ENCODE data around the gene ALG5. TPM values are rescaled to one million over a fixed set of nuclear protein-coding genes. Genes with fewer than 3 reads are reported as not detected.
A peak's percentile ranks its signal among the peaks of the same experiment; 100 is the strongest.

Gene ALG5
- total RNA-seq, 2 donors from 2014 or later, result 21.8 to 21.9 TPM

- Mint-ChIP-seq H3K4me3 (peak overlapping the region; percentile 92), H3K9me3 (no peaks in the 10 kb centered on the region), H3K27me3 (ENCODE audit: insufficient read depth) (no peaks in the 10 kb centered on the region), H3K4me1 (peaks cover 13% of the 10 kb centered on the region), H3K36me3 (ENCODE audit: low read depth) (peaks cover 11% of the 10 kb centered on the region), H3K27ac (peak overlapping the region; percentile 92)
- H3K9ac ChIP-seq (ENCODE audit: extremely low read depth, low read length, poor library complexity, severe bottlenecking), result peak overlapping the region; percentile 86
- peaks cover 34% of the 10 kb centered on the region for H3K36me3 ChIP-seq (ENCODE audit: control insufficient read depth, insufficient read depth, low read length)
- no peak overlapping the region for H3K27ac ChIP-seq (ENCODE audit: low read depth, low read length)
- peak overlapping the region; percentile 92 for H3K4me3 ChIP-seq (ENCODE audit: low read length)
- no peaks in the 10 kb centered on the region for H3K27me3 ChIP-seq (ENCODE audit: control insufficient read depth, insufficient read depth, low read length, poor library complexity, severe bottlenecking)
- WGBS, 2 experiments (ENCODE audit: insufficient coverage in 1 of 2, insufficient read length in 1 of 2), result 87 to 97% methylated on average over 2 to 6 of the region's 6 CpGs
- no peak for DNase-seq
- TF ChIP-seq CTCF (conservative IDR thresholded peaks at IDR 0.05), result no peak
- H3K4me1 ChIP-seq (ENCODE audit: control insufficient read depth, insufficient read depth, low read length), result peaks cover 3% of the 10 kb centered on the region
- H3K9me3 ChIP-seq (ENCODE audit: control insufficient read depth, low read length), result no peaks in the 10 kb centered on the region
Observed at GRCh38 chr13:36997716-36998427, 1.3 kb downstream of the ALG5 start.

GRCh38 chr13:36992362-36992761, 6.8 kb downstream of the ALG5 start:
- Mint-ChIP-seq H3K4me1 (no peaks in the 10 kb centered on the region), H3K27me3 (ENCODE audit: insufficient read depth) (no peaks in the 10 kb centered on the region), H3K36me3 (ENCODE audit: low read depth) (peaks cover 59% of the 10 kb centered on the region), H3K4me3 (no peak overlapping the region), H3K27ac (no peak overlapping the region), H3K9me3 (no peaks in the 10 kb centered on the region)
- no peak for TF ChIP-seq CTCF (conservative IDR thresholded peaks at IDR 0.05)
- Histone ChIP-seq H3K27ac (ENCODE audit: low read depth, low read length) (no peak overlapping the region), H3K4me3 (ENCODE audit: low read length) (no peak overlapping the region), H3K9ac (ENCODE audit: extremely low read depth, low read length, poor library complexity, severe bottlenecking) (no peak overlapping the region), H3K36me3 (ENCODE audit: control insufficient read depth, insufficient read depth, low read length) (peaks cover 84% of the 10 kb centered on the region), H3K27me3 (ENCODE audit: control insufficient read depth, insufficient read depth, low read length, poor library complexity, severe bottlenecking) (no peaks in the 10 kb centered on the region), H3K4me1 (ENCODE audit: control insufficient read depth, insufficient read depth, low read length) (no peaks in the 10 kb centered on the region), H3K9me3 (ENCODE audit: control insufficient read depth, low read length) (no peaks in the 10 kb centered on the region)
- 89 to 100% methylated on average over 1 to 4 of the region's 4 CpGs for whole genome bisulfite sequencing, 2 experiments (ENCODE audit: insufficient coverage in 1 of 2, insufficient read length in 1 of 2)
- DNase-seq, result no peak

- H3K4me3 ChIP-seq (ENCODE audit: low read length), result no peak overlapping the region
- Mint-ChIP-seq H3K9me3 (no peaks in the 10 kb centered on the region), H3K27me3 (ENCODE audit: insufficient read depth) (no peaks in the 10 kb centered on the region), H3K27ac (no peak overlapping the region), H3K4me1 (peaks cover 3% of the 10 kb centered on the region), H3K36me3 (ENCODE audit: low read depth) (peaks cover 51% of the 10 kb centered on the region), H3K4me3 (no peak overlapping the region)
- DNase-seq, result no peak
- TF ChIP-seq CTCF (conservative IDR thresholded peaks at IDR 0.05), result no peak
- WGBS, 2 experiments (ENCODE audit: insufficient coverage in 1 of 2, insufficient read length in 1 of 2), result 95 to 100% methylated on average over 2 of the region's 2 CpGs
- H3K4me1 ChIP-seq (ENCODE audit: control insufficient read depth, insufficient read depth, low read length), result no peaks in the 10 kb centered on the region
- no peak overlapping the region for H3K27ac ChIP-seq (ENCODE audit: low read depth, low read length)
- no peak overlapping the region for H3K9ac ChIP-seq (ENCODE audit: extremely low read depth, low read length, poor library complexity, severe bottlenecking)
- H3K27me3 ChIP-seq (ENCODE audit: control insufficient read depth, insufficient read depth, low read length, poor library complexity, severe bottlenecking), result no peaks in the 10 kb centered on the region
- peaks cover 93% of the 10 kb centered on the region for H3K36me3 ChIP-seq (ENCODE audit: control insufficient read depth, insufficient read depth, low read length)
- no peaks in the 10 kb centered on the region for H3K9me3 ChIP-seq (ENCODE audit: control insufficient read depth, low read length)
Observed at GRCh38 chr13:36986462-36987240, 12.5 kb downstream of the ALG5 start.

Measured in endodermal cell (in vitro differentiated cells).